HepG2 (cell line): ENCODE measurements around the gene KRTAP20-3. TPM values are rescaled to one million over a fixed set of nuclear protein-coding genes. Genes with fewer than 3 reads are reported as not detected.

ENCODE experiments used
- ATAC-seq: fragments of 200-7000 bp; cut with Tn5 transposase; 3 replicates; pipeline ENCODE4 v1.9.1; 2020; ENCODE audit warnings: mild to moderate bottlenecking, moderate library complexity
- BruUV-seq: library from RNA; stranded (reverse); fragments of 400-500 nt; replicated peaks from 2 replicates; lab custom pipeline; 2021; lab: Mats Ljungman, UMichigan
- CTCF ChIA-PET: fragments of 300-600 bp; formaldehyde crosslinking; extraction: SDS; loops from one replicate; lab custom pipeline; 2021; ENCODE audit warnings: low total read pairs, inconsistent platforms, low intra/inter-chr PET ratio; lab: Yijun Ruan, JAX
- POLR2A ChIA-PET: fragments of 350-600 bp; sonication (Branson Sonifier 250); formaldehyde crosslinking; loops from one replicate; lab custom pipeline; 2020; ENCODE audit warnings: antibody characterized with exemption, inconsistent platforms; lab: Yijun Ruan, JAX
- DNase-seq: peaks from one replicate; pipeline ENCODE4 v3.0.0-alpha.2; 2015; ENCODE audit warnings: low spot score
- FAIRE-seq: peaks from 3 replicates; lab custom pipeline; 2011; peaks lifted over from hg19 to GRCh38; lab: Jason Lieb, UNC
- H2AFZ ChIP-seq: one replicate; pipeline ENCODE4 v1.6.1; 2011; ENCODE audit warnings: low read length, inconsistent platforms
- H3K27ac ChIP-seq: fragments of 300-600 bp; 3 replicates; pipeline ENCODE4 v1.8.0; 2011; ENCODE audit warnings: mixed run types, mild to moderate bottlenecking, mixed read lengths, low read length, inconsistent platforms; ENCODE audit not compliant: insufficient read depth; ENCODE audit errors: extremely low read length
- H3K27me3 ChIP-seq, 2 experiments: fragments of 200-600 bp in 1 of 2; 2 replicates in 1 of 2; 3 replicates in 1 of 2; pipeline versions ENCODE4 v1.6.0 to v1.8.0; 2011; ENCODE audit warnings: low read length in 2 of 2, mild to moderate bottlenecking in 2 of 2, moderate library complexity in 2 of 2, inconsistent platforms in 1 of 2; ENCODE audit not compliant: insufficient read depth in 2 of 2, control insufficient read depth in 1 of 2
- H3K36me3 ChIP-seq, 2 experiments: fragments of 200-600 bp in 1 of 2; replicated peaks in 1 of 2; 2 replicates in 1 of 2; 3 replicates in 1 of 2; pipeline versions ENCODE4 v1.5.1 to v1.8.0; 2011; ENCODE audit warnings: low read length in 2 of 2, inconsistent platforms in 1 of 2; ENCODE audit not compliant: insufficient read depth in 2 of 2, control insufficient read depth in 1 of 2
- H3K4me1 ChIP-seq: 2 replicates; pipeline ENCODE4 v1.5.1; 2012; ENCODE audit warnings: low read length, inconsistent platforms; ENCODE audit not compliant: insufficient read depth
- H3K4me2 ChIP-seq: 2 replicates; pipeline ENCODE4 v1.6.0; 2011; ENCODE audit warnings: low read depth, low read length, inconsistent platforms
- H3K4me3 ChIP-seq, 3 experiments: fragments of 200-600 bp in 1 of 3; sonication (generic), shearing (Covaris generic) in 1 of 3; replicated peaks in 1 of 3; 2 replicates each; pipeline ENCODE4 v1.5.1; 2011 to 2016; ENCODE audit warnings: low read length in 3 of 3, inconsistent platforms in 2 of 3, low read depth in 2 of 3, mild to moderate bottlenecking in 2 of 3, control low read depth in 1 of 3, mixed read lengths in 1 of 3; ENCODE audit not compliant: insufficient read depth in 1 of 3
- H3K79me2 ChIP-seq: one replicate; pipeline ENCODE4 v1.6.1; 2011; ENCODE audit warnings: low read length, inconsistent platforms; ENCODE audit not compliant: insufficient read depth
- H3K9ac ChIP-seq: 2 replicates; pipeline ENCODE4 v1.6.0; 2011; ENCODE audit warnings: mild to moderate bottlenecking, low read depth, low read length, inconsistent platforms; ENCODE audit not compliant: insufficient read depth
- H3K9me3 ChIP-seq: 2 replicates; pipeline ENCODE4 v1.5.1; 2012; ENCODE audit warnings: mild to moderate bottlenecking, low read length
- H4K20me1 ChIP-seq: 2 replicates; pipeline ENCODE4 v1.6.0; 2011; ENCODE audit warnings: inconsistent platforms, mild to moderate bottlenecking, low read length, moderate library complexity; ENCODE audit not compliant: insufficient read depth
- HNRNPL ChIP-seq: fragments of 200-400 bp; formaldehyde crosslinking; IDR thresholded peaks from 2 replicates; pipeline ENCODE4 v1.6.1; 2017; ENCODE audit warnings: mild to moderate bottlenecking, low read depth, low read length
- WGBS: methylation state at CpG from one replicate; pipeline ENCODE4 v1.1.6; 2017; ENCODE audit warnings: low lambda C conversion rate; 5-methylcytosine and 5-hydroxymethylcytosine counted together
- in situ Hi-C: cut with HindIII; loops from 2 replicates; pipeline ENCODE4 v1.10.0; 2017; ENCODE audit warnings: low pct_unique_long_range_greater_than_20kb; ENCODE audit not compliant: extremely low pct_ligation_motif_present
- intact Hi-C: fragments of 100-400 bp; cut with micrococcal nuclease; formaldehyde crosslinking; loops from one replicate; pipeline ENCODE4 v1.10.0; 2022; ENCODE audit not compliant: unreplicated experiment
- polyA plus RNA-seq, 8 experiments: library from polyadenylated mRNA; depleted of rRNA in 3 of 8; stranded (reverse) in 7 of 8; unstranded in 1 of 8; fragments of >200 nt; fragmentation: Illumina TruSeq in 4 of 8; extraction: Trizol in 4 of 8; gene quantifications; 2 replicates each; pipeline versions ENCODE4 v1.2.1 to v1.2.3, GENCODE V29; 2011 to 2016; ENCODE audit warnings: low read depth in 4 of 8, missing spikeins in 1 of 8, mixed read lengths in 1 of 8; ENCODE audit not compliant: insufficient read depth in 1 of 8
- small RNA-seq, 3 experiments: library from RNA; depleted of rRNA; stranded (forward); fragments of <200 nt; gene quantifications; one replicate each; pipeline ENCODE3, GENCODE V24; 2012; ENCODE audit warnings: low read depth in 2 of 3, low replicate concordance in 1 of 3; ENCODE audit not compliant: insufficient read length in 3 of 3, insufficient read depth in 2 of 3
- total RNA-seq, 5 experiments: library from RNA; depleted of rRNA; stranded (reverse); fragments of >200 nt; fragmentation: Illumina TruSeq; extraction: Trizol; gene quantifications; 2 replicates each; pipeline ENCODE4 v1.2.3, GENCODE V29; 2016; ENCODE audit warnings: low read depth in 1 of 5
- TF ChIP-seq, protein P1 (sequence below): sonication (generic); formaldehyde crosslinking; conservative IDR thresholded peaks from 2 replicates; pipeline ENCODE4 v1.4.0; 2020; ENCODE audit warnings: missing genetic modification reagents

KRTAP20-3 gene
- total and polyA plus RNA-seq, 2 of the 13 experiments (the other 11 are each of a cell fraction or from before 2014, with no cell fraction given), result not detected

DNA sequence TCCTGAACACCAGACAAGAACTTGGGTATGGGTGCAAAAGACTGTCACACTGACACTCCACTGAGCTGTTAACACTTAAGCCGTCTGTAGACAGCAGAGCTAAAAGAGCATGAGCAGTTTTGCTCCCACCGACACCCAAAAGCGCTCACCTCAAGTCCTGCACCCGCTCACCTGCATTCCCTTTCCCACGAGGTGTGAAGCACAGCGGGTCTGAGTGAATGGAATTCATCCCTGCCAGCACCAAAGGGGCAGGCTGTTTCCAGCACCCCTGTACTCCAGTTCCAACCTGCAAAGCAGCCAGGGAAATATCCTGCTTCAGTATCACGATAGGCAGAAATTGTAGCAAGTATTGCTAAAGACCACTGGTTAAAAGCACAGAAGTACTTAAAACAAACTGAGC, 47.2 kb downstream of the KRTAP20-3 start:
- Histone ChIP-seq H3K9ac (no peak overlapping the region), H3K4me2 (no peak overlapping the region), H2AFZ (no peak overlapping the region), H3K36me3 (no peaks in the 10 kb centered on the region), H3K79me2 (no peaks in the 10 kb centered on the region), H4K20me1 (no peaks in the 10 kb centered on the region), H3K27me3 (no peaks in the 10 kb centered on the region), H3K4me3 (no peak overlapping the region), H3K9me3 (peaks cover 89% of the 10 kb centered on the region), H3K4me1 (no peaks in the 10 kb centered on the region), H3K27ac (no peak overlapping the region)
- ChIA-PET CTCF (no interaction called here), POLR2A (no interaction called here)
- in situ Hi-C loops (no loop called here), intact Hi-C loops (no loop called here)
- 5% methylated on average over 7 of the region's 7 CpGs for WGBS
- ATAC-seq (no peak), DNase-seq (no peak), FAIRE-seq (no peak)
- TF ChIP-seq, protein P1, sequence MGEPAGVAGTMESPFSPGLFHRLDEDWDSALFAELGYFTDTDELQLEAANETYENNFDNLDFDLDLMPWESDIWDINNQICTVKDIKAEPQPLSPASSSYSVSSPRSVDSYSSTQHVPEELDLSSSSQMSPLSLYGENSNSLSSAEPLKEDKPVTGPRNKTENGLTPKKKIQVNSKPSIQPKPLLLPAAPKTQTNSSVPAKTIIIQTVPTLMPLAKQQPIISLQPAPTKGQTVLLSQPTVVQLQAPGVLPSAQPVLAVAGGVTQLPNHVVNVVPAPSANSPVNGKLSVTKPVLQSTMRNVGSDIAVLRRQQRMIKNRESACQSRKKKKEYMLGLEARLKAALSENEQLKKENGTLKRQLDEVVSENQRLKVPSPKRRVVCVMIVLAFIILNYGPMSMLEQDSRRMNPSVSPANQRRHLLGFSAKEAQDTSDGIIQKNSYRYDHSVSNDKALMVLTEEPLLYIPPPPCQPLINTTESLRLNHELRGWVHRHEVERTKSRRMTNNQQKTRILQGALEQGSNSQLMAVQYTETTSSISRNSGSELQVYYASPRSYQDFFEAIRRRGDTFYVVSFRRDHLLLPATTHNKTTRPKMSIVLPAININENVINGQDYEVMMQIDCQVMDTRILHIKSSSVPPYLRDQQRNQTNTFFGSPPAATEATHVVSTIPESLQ (CRISPR knock-in tag), result no peak
- no peak for TF ChIP-seq HNRNPL
- BruUV-seq, result no TSS peak

Small RNAs within 50 kb of the gene (small RNA-seq; reads per million reads assigned to genes)
- gene KRTAP20-1 (0 reads per million in 3 experiments), gene KRTAP20-3 (0 reads per million in 3 experiments), gene KRTAP20-4 (0 reads per million in 3 experiments), gene KRTAP22-1 (0 reads per million in 3 experiments)

Other genes starting within 250 kb of the KRTAP20-3 start
- gene KRTAP13-1, start 246.8 kb upstream of the KRTAP20-3 start, total RNA-seq (2016; rRNA removed; fragmentation: Illumina TruSeq; extraction: Trizol), result not detected in 2 replicates
- not detected in 2 replicates for gene KRTAP13-1, start 246.8 kb upstream of the KRTAP20-3 start, polyA plus RNA-seq (2011; rRNA removed)
- gene KRTAP13-3, start 216.9 kb upstream of the KRTAP20-3 start, total RNA-seq (2016; rRNA removed; fragmentation: Illumina TruSeq; extraction: Trizol), result not detected in 2 replicates
- gene KRTAP13-3, start 216.9 kb upstream of the KRTAP20-3 start, polyA plus RNA-seq (2011; rRNA removed), result not detected in 2 replicates
- not detected in 2 replicates for gene KRTAP13-4, start 212.6 kb upstream of the KRTAP20-3 start, total RNA-seq (2016; rRNA removed; fragmentation: Illumina TruSeq; extraction: Trizol)
- gene KRTAP13-4, start 212.6 kb upstream of the KRTAP20-3 start, polyA plus RNA-seq (2011; rRNA removed), result not detected in 2 replicates
- not detected in 2 replicates for gene KRTAP15-1, start 202.6 kb upstream of the KRTAP20-3 start, total RNA-seq (2016; rRNA removed; fragmentation: Illumina TruSeq; extraction: Trizol)
- gene KRTAP15-1, start 202.6 kb upstream of the KRTAP20-3 start, polyA plus RNA-seq (2011; rRNA removed), result not detected in 2 replicates
- not detected in 2 replicates for gene KRTAP19-1, start 162.5 kb upstream of the KRTAP20-3 start, total RNA-seq (2016; rRNA removed; fragmentation: Illumina TruSeq; extraction: Trizol)
- gene KRTAP19-1, start 162.5 kb upstream of the KRTAP20-3 start, polyA plus RNA-seq (2011; rRNA removed), result not detected in 2 replicates
- not detected in 2 replicates for gene KRTAP19-2, start 155.4 kb upstream of the KRTAP20-3 start, total RNA-seq (2016; rRNA removed; fragmentation: Illumina TruSeq; extraction: Trizol)
- gene KRTAP19-2, start 155.4 kb upstream of the KRTAP20-3 start, polyA plus RNA-seq (2011; rRNA removed), result not detected in 2 replicates
- not detected in 2 replicates for gene KRTAP19-3, start 150.9 kb upstream of the KRTAP20-3 start, total RNA-seq (2016; rRNA removed; fragmentation: Illumina TruSeq; extraction: Trizol)
- not detected in 2 replicates for gene KRTAP19-3, start 150.9 kb upstream of the KRTAP20-3 start, polyA plus RNA-seq (2011; rRNA removed)
- gene KRTAP19-4, start 145.7 kb upstream of the KRTAP20-3 start, total RNA-seq (2016; rRNA removed; fragmentation: Illumina TruSeq; extraction: Trizol), result not detected in 2 replicates
- not detected in 2 replicates for gene KRTAP19-4, start 145.7 kb upstream of the KRTAP20-3 start, polyA plus RNA-seq (2011; rRNA removed)
- gene KRTAP19-5, start 140.7 kb upstream of the KRTAP20-3 start, total RNA-seq (2016; rRNA removed; fragmentation: Illumina TruSeq; extraction: Trizol), result not detected in 2 replicates
- not detected in 2 replicates for gene KRTAP19-5, start 140.7 kb upstream of the KRTAP20-3 start, polyA plus RNA-seq (2011; rRNA removed)
- not detected in 2 replicates for gene KRTAP19-6, start 101.0 kb upstream of the KRTAP20-3 start, total RNA-seq (2016; rRNA removed; fragmentation: Illumina TruSeq; extraction: Trizol)
- not detected in 2 replicates for gene KRTAP19-6, start 101.0 kb upstream of the KRTAP20-3 start, polyA plus RNA-seq (2011; rRNA removed)
- gene KRTAP19-7, start 81.5 kb upstream of the KRTAP20-3 start, total RNA-seq (2016; rRNA removed; fragmentation: Illumina TruSeq; extraction: Trizol), result not detected in 2 replicates
- not detected in 2 replicates for gene KRTAP19-7, start 81.5 kb upstream of the KRTAP20-3 start, polyA plus RNA-seq (2011; rRNA removed)
- not detected in 2 replicates for gene KRTAP22-2, start 52.5 kb upstream of the KRTAP20-3 start, total RNA-seq (2016; rRNA removed; fragmentation: Illumina TruSeq; extraction: Trizol)
- not detected in 2 replicates for gene KRTAP22-2, start 52.5 kb upstream of the KRTAP20-3 start, polyA plus RNA-seq (2011; rRNA removed)
- not detected in 2 replicates for gene KRTAP6-3, start 50.4 kb upstream of the KRTAP20-3 start, total RNA-seq (2016; rRNA removed; fragmentation: Illumina TruSeq; extraction: Trizol)
- gene KRTAP6-3, start 50.4 kb upstream of the KRTAP20-3 start, polyA plus RNA-seq (2011; rRNA removed), result not detected in 2 replicates
- not detected in 2 replicates for gene KRTAP6-2, start 44.0 kb upstream of the KRTAP20-3 start, total RNA-seq (2016; rRNA removed; fragmentation: Illumina TruSeq; extraction: Trizol)
- not detected in 2 replicates for gene KRTAP6-2, start 44.0 kb upstream of the KRTAP20-3 start, polyA plus RNA-seq (2011; rRNA removed)
- not detected in 2 replicates for gene KRTAP22-1, start 41.8 kb upstream of the KRTAP20-3 start, total RNA-seq (2016; rRNA removed; fragmentation: Illumina TruSeq; extraction: Trizol)
- gene KRTAP22-1, start 41.8 kb upstream of the KRTAP20-3 start, polyA plus RNA-seq (2011; rRNA removed), result not detected in 2 replicates
- gene KRTAP6-1, start 28.9 kb upstream of the KRTAP20-3 start, total RNA-seq (2016; rRNA removed; fragmentation: Illumina TruSeq; extraction: Trizol), result not detected in 2 replicates
- not detected in 2 replicates for gene KRTAP6-1, start 28.9 kb upstream of the KRTAP20-3 start, polyA plus RNA-seq (2011; rRNA removed)
- not detected in 2 replicates for gene KRTAP20-1, start 26.4 kb upstream of the KRTAP20-3 start, total RNA-seq (2016; rRNA removed; fragmentation: Illumina TruSeq; extraction: Trizol)
- gene KRTAP20-1, start 26.4 kb upstream of the KRTAP20-3 start, polyA plus RNA-seq (2011; rRNA removed), result not detected in 2 replicates
- gene KRTAP20-4, start 22.2 kb upstream of the KRTAP20-3 start, total RNA-seq (2016; rRNA removed; fragmentation: Illumina TruSeq; extraction: Trizol), result not detected in 2 replicates
- gene KRTAP20-4, start 22.2 kb upstream of the KRTAP20-3 start, polyA plus RNA-seq (2011; rRNA removed), result not detected in 2 replicates
- not detected in 2 replicates for gene KRTAP20-2, start 7.7 kb upstream of the KRTAP20-3 start, total RNA-seq (2016; rRNA removed; fragmentation: Illumina TruSeq; extraction: Trizol)
- not detected in 2 replicates for gene KRTAP20-2, start 7.7 kb upstream of the KRTAP20-3 start, polyA plus RNA-seq (2011; rRNA removed)
- not detected in 2 replicates for gene KRTAP21-3, start 75.9 kb downstream of the KRTAP20-3 start, total RNA-seq (2016; rRNA removed; fragmentation: Illumina TruSeq; extraction: Trizol)
- gene KRTAP21-3, start 75.9 kb downstream of the KRTAP20-3 start, polyA plus RNA-seq (2011; rRNA removed), result not detected in 2 replicates
- gene KRTAP21-2, start 104.4 kb downstream of the KRTAP20-3 start, total RNA-seq (2016; rRNA removed; fragmentation: Illumina TruSeq; extraction: Trizol), result not detected in 2 replicates
- gene KRTAP21-2, start 104.4 kb downstream of the KRTAP20-3 start, polyA plus RNA-seq (2011; rRNA removed), result not detected in 2 replicates
- not detected in 2 replicates for gene KRTAP21-1, start 112.6 kb downstream of the KRTAP20-3 start, total RNA-seq (2016; rRNA removed; fragmentation: Illumina TruSeq; extraction: Trizol)
- gene KRTAP21-1, start 112.6 kb downstream of the KRTAP20-3 start, polyA plus RNA-seq (2011; rRNA removed), result not detected in 2 replicates
- gene KRTAP8-1, start 170.4 kb downstream of the KRTAP20-3 start, total RNA-seq (2016; rRNA removed; fragmentation: Illumina TruSeq; extraction: Trizol), result not detected in 2 replicates
- gene KRTAP8-1, start 170.4 kb downstream of the KRTAP20-3 start, polyA plus RNA-seq (2011; rRNA removed), result not detected in 2 replicates
- not detected in 2 replicates for gene KRTAP7-1, start 186.9 kb downstream of the KRTAP20-3 start, total RNA-seq (2016; rRNA removed; fragmentation: Illumina TruSeq; extraction: Trizol)
- not detected in 2 replicates for gene KRTAP7-1, start 186.9 kb downstream of the KRTAP20-3 start, polyA plus RNA-seq (2011; rRNA removed)
- not detected in 2 replicates for gene KRTAP11-1, start 238.7 kb downstream of the KRTAP20-3 start, total RNA-seq (2016; rRNA removed; fragmentation: Illumina TruSeq; extraction: Trizol)
- gene KRTAP11-1, start 238.7 kb downstream of the KRTAP20-3 start, polyA plus RNA-seq (2011; rRNA removed), result not detected in 2 replicates